ENCODE measurements around the gene DISC1.

DNA sequence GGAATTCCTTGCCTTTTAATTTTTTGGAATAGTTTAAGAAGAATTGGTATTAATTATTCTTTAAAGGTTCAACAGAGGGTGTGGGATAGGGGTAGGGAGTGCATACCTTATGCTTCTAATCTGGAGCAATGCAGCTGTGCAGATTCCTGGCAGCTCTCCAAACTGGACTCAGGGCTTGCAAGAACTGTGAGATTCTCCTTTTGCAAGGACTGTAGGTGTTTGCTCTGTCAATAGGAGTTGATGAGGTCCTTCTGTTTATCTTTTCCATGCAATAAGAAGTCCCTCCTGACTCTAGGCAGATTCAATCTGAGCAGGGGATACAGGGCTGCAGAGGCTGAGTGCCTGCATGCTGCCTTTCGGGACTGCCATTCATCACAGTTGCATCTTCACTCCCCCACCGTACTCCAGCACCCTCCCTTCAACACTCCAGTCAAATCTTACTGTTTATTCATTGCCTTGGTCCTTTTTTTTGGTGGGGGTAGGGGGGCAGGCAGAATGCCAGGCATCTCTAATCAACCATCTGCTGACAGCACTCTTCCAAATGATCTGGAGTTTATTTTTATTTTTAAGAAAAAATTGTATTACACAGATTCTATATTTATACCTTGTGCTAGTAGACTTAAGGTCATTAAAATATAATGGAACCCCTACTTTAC is 122.3 kb downstream of the DISC1 start:
- TF ChIP-seq, protein P1, sequence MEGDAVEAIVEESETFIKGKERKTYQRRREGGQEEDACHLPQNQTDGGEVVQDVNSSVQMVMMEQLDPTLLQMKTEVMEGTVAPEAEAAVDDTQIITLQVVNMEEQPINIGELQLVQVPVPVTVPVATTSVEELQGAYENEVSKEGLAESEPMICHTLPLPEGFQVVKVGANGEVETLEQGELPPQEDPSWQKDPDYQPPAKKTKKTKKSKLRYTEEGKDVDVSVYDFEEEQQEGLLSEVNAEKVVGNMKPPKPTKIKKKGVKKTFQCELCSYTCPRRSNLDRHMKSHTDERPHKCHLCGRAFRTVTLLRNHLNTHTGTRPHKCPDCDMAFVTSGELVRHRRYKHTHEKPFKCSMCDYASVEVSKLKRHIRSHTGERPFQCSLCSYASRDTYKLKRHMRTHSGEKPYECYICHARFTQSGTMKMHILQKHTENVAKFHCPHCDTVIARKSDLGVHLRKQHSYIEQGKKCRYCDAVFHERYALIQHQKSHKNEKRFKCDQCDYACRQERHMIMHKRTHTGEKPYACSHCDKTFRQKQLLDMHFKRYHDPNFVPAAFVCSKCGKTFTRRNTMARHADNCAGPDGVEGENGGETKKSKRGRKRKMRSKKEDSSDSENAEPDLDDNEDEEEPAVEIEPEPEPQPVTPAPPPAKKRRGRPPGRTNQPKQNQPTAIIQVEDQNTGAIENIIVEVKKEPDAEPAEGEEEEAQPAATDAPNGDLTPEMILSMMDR (IDR thresholded peaks at IDR 0.05), result no peak
- TF ChIP-seq POLR2A (IDR thresholded peaks at IDR 0.05), result no peak

All from vagina (tissue), 2 donors.